ENCODE data around the gene GLIS1.

GRCh38 chr1:53708687-53709086 is 30.3 kb downstream of the GLIS1 start:
- TF ChIP-seq CTCF (IDR thresholded peaks at IDR 0.05) (no peak), POLR2AphosphoS5 (IDR thresholded peaks at IDR 0.05) (no peak), EP300 (IDR thresholded peaks at IDR 0.05) (no peak)
